Mucosa of descending colon (tissue), 3 donors: ENCODE results near the gene ATP12A. TPM values are rescaled to one million over a fixed set of nuclear protein-coding genes. Genes with fewer than 3 reads are reported as not detected.

Source experiments
- ATAC-seq: fragments of 200-7000 bp; cut with Tn5 transposase; one replicate; pipeline ENCODE4 v1.9.1; 2020; ENCODE audit warnings: mild to moderate bottlenecking, moderate library complexity
- DNase-seq, 3 donors: peaks; one replicate each; pipeline ENCODE4 v3.0.0-alpha.2; 2020
- H3K36me3 ChIP-seq: fragments of 200-600 bp; one replicate; pipeline ENCODE4 v1.8.0; 2021; ENCODE audit warnings: low read depth, mild to moderate bottlenecking
- H3K4me1 ChIP-seq: fragments of 200-600 bp; one replicate; pipeline ENCODE4 v1.8.0; 2021; ENCODE audit warnings: low read depth, mild to moderate bottlenecking
- H3K4me3 ChIP-seq: fragments of 200-600 bp; one replicate; pipeline ENCODE4 v1.8.0; 2021; ENCODE audit warnings: mild to moderate bottlenecking
- H3K9me3 ChIP-seq: fragments of 200-600 bp; one replicate; pipeline ENCODE4 v1.8.0; 2021; ENCODE audit warnings: mild to moderate bottlenecking
- CTCF ChIP-seq: fragments of 200-600 bp; IDR thresholded peaks from one replicate; pipeline ENCODE4 v1.8.0; 2022; ENCODE audit warnings: antibody characterized with exemption, mild to moderate bottlenecking
- intact Hi-C, 2 donors: fragments of 100-400 bp; cut with DNase I in 1 of 2; cut with micrococcal nuclease in 1 of 2; formaldehyde crosslinking; loops; one replicate each; pipeline versions ENCODE4 v1.11.0 to v1.11.1; 2022; cut with DNase I, micrococcal nuclease
- total RNA-seq, 3 donors: library from RNA; stranded (reverse); fragmentation: NEBNext Ultra II Directional in 2 of 3; extraction: Animal tissue kit (Norgen Biotek cat#: 25700) in 2 of 3; gene quantifications; one replicate each; pipeline versions ENCODE4 v1.2.1 to v1.2.4, GENCODE V29; 2021 to 2023
- donor health status: DM: no; HTN: no; CAD: no; lungs with moderate emphysema.
- donor health status: DM: no; HTN: no; CAD: no.
- donor health status: DM: no; HTN: yes; CAD: no.

ATP12A gene
- total RNA-seq, 3 donors from 2014 or later = not detected

GRCh38 chr13:24682353-24682752 lies 2.1 kb downstream of the ATP12A start:
- TF ChIP-seq CTCF = no peak
- ATAC-seq (no peak), DNase-seq (no peak)
- Histone ChIP-seq H3K9me3 (no peaks in the 10 kb centered on the region), H3K4me3 (no peak overlapping the region), H3K36me3 (no peaks in the 10 kb centered on the region), H3K4me1 (peaks cover 10% of the 10 kb centered on the region)
- intact Hi-C loops = no loop called here

- no peak for ATAC-seq
- H3K4me1 ChIP-seq = peaks cover 10% of the 10 kb centered on the region
- H3K9me3 ChIP-seq = no peaks in the 10 kb centered on the region
- no peak for TF ChIP-seq CTCF
- intact Hi-C loops = no loop called here
- no peak for DNase-seq
- no peak overlapping the region for H3K4me3 ChIP-seq
- no peaks in the 10 kb centered on the region for H3K36me3 ChIP-seq
Measured at GRCh38 chr13:24683351-24683750, 3.1 kb downstream of the ATP12A start.

- H3K4me1 ChIP-seq = peaks cover 10% of the 10 kb centered on the region
- peak; percentile 83 for TF ChIP-seq CTCF
- peak; percentile 87 for ATAC-seq
- no peaks in the 10 kb centered on the region for H3K36me3 ChIP-seq
- intact Hi-C loops = no loop called here
- no peak overlapping the region for H3K4me3 ChIP-seq
- no peaks in the 10 kb centered on the region for H3K9me3 ChIP-seq
- peak; percentile 58 to 79 (median 70) for DNase-seq
Measured at GRCh38 chr13:24683838-24684599, 3.8 kb downstream of the ATP12A start.

GRCh38 chr13:24684600-24684998 lies 4.4 kb downstream of the ATP12A start:
- intact Hi-C loops = no loop called here
- peaks cover 10% of the 10 kb centered on the region for H3K4me1 ChIP-seq
- no peak for DNase-seq
- H3K4me3 ChIP-seq = no peak overlapping the region
- TF ChIP-seq CTCF = no peak
- no peaks in the 10 kb centered on the region for H3K36me3 ChIP-seq
- no peak for ATAC-seq
- no peaks in the 10 kb centered on the region for H3K9me3 ChIP-seq

- ATAC-seq = no peak
- intact Hi-C loops = no loop called here
- TF ChIP-seq CTCF = no peak
- peaks cover 5% of the 10 kb centered on the region for H3K4me1 ChIP-seq
- no peaks in the 10 kb centered on the region for H3K36me3 ChIP-seq
- H3K4me3 ChIP-seq = no peak overlapping the region
- no peaks in the 10 kb centered on the region for H3K9me3 ChIP-seq
- no peak for DNase-seq
Measured at GRCh38 chr13:24685314-24685713, 5.1 kb downstream of the ATP12A start.
